Tibial nerve (tissue), 4 donors: ENCODE results near the gene WIPF3. TPM values are rescaled to one million over a fixed set of nuclear protein-coding genes. Genes with fewer than 3 reads are reported as not detected.

ENCODE experiments used
- DNase-seq, 2 donors: peaks; one replicate each; pipeline ENCODE4 v3.0.0-alpha.2; 2019; ENCODE audit warnings: low spot score in 2 of 2
- H3K27ac ChIP-seq, 4 donors: fragments of 200-600 bp; sonication (generic) in 3 of 4; one replicate each; pipeline ENCODE4 v1.5.1; 2017 to 2019; ENCODE audit warnings: mild to moderate bottlenecking in 1 of 4
- H3K27me3 ChIP-seq, 2 donors: fragments of 200-600 bp; sonication (generic) in 1 of 2; one replicate each; pipeline versions ENCODE4 v1.5.1 to v1.6.0; 2017 to 2019
- H3K36me3 ChIP-seq, 3 donors: fragments of 200-600 bp; sonication (generic); one replicate each; pipeline ENCODE4 v1.5.1; 2018 to 2019
- H3K4me1 ChIP-seq, 4 donors: fragments of 200-600 bp; sonication (generic) in 3 of 4; one replicate each; pipeline ENCODE4 v1.5.1; 2017 to 2019
- H3K4me3 ChIP-seq, 4 donors: fragments of 200-600 bp; sonication (generic) in 3 of 4; one replicate each; pipeline ENCODE4 v1.5.1; 2017 to 2019; ENCODE audit warnings: mild to moderate bottlenecking in 1 of 4, moderate library complexity in 1 of 4
- H3K9me3 ChIP-seq, 4 donors: fragments of 200-600 bp; sonication (generic) in 3 of 4; one replicate each; pipeline ENCODE4 v1.5.1; 2017 to 2019
- EP300 ChIP-seq, 2 donors: sonication (generic); formaldehyde crosslinking; IDR thresholded peaks; one replicate each; pipeline ENCODE4 v1.6.1; 2017; ENCODE audit warnings: antibody characterized with exemption in 2 of 2, mild to moderate bottlenecking in 1 of 2
- POLR2A ChIP-seq, 2 donors: fragments of 450-650 bp; IDR thresholded peaks; one replicate each; pipeline ENCODE4 v1.6.1; 2017; ENCODE audit warnings: antibody characterized with exemption in 2 of 2, mild to moderate bottlenecking in 2 of 2, moderate library complexity in 2 of 2
- WGBS, 2 donors: methylation state at CpG; one replicate each; pipeline ENCODE4 v1.1.5; 2018; 5-methylcytosine and 5-hydroxymethylcytosine counted together
- total RNA-seq, 4 donors: library from RNA; depleted of rRNA; stranded (reverse); fragments of >200 nt; gene quantifications; one replicate each; pipeline ENCODE4 v1.1.0, GENCODE V29; 2016
- TF ChIP-seq, protein P1 (sequence below), 5 experiments: fragments of 200-600 bp in 3 of 5; fragments of 450-650 bp in 2 of 5; sonication (generic) in 3 of 5; IDR thresholded peaks; one replicate each; pipeline ENCODE4 v1.5.1; 2016 to 2019; ENCODE audit warnings: antibody characterized with exemption in 5 of 5, mild to moderate bottlenecking in 3 of 5, moderate library complexity in 2 of 5

Gene WIPF3
- total RNA-seq, 4 donors from 2014 or later: 2.4 to 4.2 (median 3.7) TPM

DNA sequence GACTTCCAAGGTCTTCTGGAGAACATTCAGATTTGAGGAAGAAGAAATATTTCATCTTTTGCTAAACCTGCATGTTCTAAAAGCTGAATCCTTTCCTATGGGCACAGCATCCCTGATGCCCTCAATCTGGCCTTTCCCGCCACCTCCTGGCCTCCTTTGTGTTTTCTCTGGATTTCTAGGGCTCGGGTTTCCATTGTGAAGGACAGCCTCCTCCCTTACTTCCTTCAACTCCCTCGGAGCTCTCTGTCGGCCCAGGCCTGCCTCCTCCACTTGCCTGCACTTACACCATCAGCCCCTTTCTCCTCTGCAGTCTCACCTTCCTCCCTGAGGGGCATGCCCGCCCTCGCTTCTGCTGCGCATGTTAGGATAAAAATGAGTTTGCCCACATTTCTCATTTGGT lies 75.4 kb downstream of the WIPF3 start:
- Histone ChIP-seq H3K27me3 (peaks cover 0 to 6% of the 10 kb centered on the region in 2 donors), H3K4me1 (peaks cover 0 to 19% (median 0%) of the 10 kb centered on the region in 4 donors), H3K4me3 (no peak overlapping the region), H3K9me3 (no peaks in the 10 kb centered on the region), H3K36me3 (no peaks in the 10 kb centered on the region), H3K27ac (no peak overlapping the region)
- DNase-seq: no peak
- TF ChIP-seq, protein P1, sequence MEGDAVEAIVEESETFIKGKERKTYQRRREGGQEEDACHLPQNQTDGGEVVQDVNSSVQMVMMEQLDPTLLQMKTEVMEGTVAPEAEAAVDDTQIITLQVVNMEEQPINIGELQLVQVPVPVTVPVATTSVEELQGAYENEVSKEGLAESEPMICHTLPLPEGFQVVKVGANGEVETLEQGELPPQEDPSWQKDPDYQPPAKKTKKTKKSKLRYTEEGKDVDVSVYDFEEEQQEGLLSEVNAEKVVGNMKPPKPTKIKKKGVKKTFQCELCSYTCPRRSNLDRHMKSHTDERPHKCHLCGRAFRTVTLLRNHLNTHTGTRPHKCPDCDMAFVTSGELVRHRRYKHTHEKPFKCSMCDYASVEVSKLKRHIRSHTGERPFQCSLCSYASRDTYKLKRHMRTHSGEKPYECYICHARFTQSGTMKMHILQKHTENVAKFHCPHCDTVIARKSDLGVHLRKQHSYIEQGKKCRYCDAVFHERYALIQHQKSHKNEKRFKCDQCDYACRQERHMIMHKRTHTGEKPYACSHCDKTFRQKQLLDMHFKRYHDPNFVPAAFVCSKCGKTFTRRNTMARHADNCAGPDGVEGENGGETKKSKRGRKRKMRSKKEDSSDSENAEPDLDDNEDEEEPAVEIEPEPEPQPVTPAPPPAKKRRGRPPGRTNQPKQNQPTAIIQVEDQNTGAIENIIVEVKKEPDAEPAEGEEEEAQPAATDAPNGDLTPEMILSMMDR (IDR thresholded peaks at IDR 0.05): no peak
- no peak for TF ChIP-seq POLR2A (IDR thresholded peaks at IDR 0.05)
- 67 to 69% methylated on average over 7 of the region's 7 CpGs for WGBS, 2 donors

DNA sequence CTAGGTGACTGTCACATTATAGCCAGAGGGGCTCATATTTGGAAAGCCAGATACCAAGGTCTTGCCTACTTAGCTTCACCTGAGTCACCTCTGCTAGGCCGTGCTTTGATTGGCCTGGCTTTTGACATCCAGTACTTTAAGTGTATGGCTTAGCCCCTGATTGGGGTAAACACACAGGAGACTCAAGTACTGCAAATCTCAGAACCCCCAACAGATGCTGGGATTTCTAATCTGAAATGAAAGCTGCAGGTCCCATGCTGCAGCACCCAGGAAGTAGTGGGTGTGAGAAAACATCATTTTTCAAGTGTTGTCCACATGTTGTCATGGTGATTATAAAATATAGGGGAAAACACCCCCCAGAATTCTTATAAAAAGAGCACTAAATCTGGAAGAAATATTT lies 76.2 kb downstream of the WIPF3 start:
- no peak for TF ChIP-seq EP300 (IDR thresholded peaks at IDR 0.05)

DNA sequence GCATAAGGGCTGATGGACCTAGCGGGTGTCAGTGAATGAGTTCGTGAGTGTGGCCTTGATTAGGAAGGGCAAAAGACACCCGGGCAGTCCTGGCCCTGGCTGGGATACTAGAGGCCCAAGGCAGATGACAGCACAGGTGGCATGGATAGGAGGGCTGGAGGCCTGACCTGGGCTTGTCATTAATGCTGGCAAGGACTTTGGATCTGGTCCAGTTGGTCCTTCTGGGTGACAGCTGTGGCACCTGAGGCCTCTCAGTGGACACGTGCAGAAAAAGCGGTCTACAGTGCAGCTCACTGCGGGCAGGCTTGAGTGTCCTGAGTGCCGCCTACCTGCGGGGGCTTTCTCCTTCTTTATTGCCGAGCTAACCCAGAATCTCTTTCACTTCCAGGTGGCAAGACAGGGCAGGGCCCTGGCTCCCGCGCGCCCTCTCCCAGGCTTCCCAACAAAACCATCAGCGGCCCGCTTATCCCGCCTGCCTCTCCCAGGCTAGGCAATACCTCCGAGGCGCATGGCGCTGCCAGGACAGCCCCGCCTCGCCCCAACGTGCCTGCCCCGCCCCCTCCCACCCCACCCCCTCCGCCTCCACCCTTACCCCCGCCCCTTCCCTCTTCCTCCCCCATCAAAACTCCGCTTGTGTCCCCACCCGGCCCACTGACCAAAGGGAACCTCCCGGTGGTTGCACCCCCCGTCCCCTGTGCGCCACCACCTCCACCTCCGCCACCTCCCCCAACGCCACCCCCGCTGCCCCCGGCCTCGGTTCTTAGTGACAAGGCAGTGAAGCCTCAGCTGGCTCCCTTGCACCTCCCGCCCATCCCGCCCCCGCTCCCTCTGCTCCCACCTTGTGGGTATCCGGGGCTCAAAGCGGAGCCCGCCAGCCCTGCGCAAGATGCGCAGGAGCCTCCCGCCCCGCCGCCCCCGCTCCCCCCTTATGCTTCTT lies 77.4 kb downstream of the WIPF3 start:
- no peak overlapping the region for H3K27ac ChIP-seq
- no peaks in the 10 kb centered on the region for H3K9me3 ChIP-seq
- no peak for DNase-seq
- TF ChIP-seq, protein P1 (IDR thresholded peaks at IDR 0.05): no peak
- no peak for TF ChIP-seq EP300 (IDR thresholded peaks at IDR 0.05)
- TF ChIP-seq POLR2A (IDR thresholded peaks at IDR 0.05): no peak
- H3K4me3 ChIP-seq: peak overlapping the region in 2 of 4 donors; percentile 19 to 29
- peaks cover 0 to 6% of the 10 kb centered on the region in 2 donors for H3K27me3 ChIP-seq
- 27 to 44% methylated on average over 26 to 37 of the region's 46 CpGs for WGBS, 2 donors
- peaks cover 0 to 19% (median 0%) of the 10 kb centered on the region in 4 donors for H3K4me1 ChIP-seq
- H3K36me3 ChIP-seq: no peaks in the 10 kb centered on the region

More for the DNA sequence above, 76.2 kb downstream of the WIPF3 start:
- Histone ChIP-seq H3K27ac (no peak overlapping the region), H3K4me1 (peaks cover 0 to 19% (median 0%) of the 10 kb centered on the region in 4 donors), H3K4me3 (no peak overlapping the region), H3K36me3 (no peaks in the 10 kb centered on the region), H3K27me3 (peaks cover 0 to 6% of the 10 kb centered on the region in 2 donors), H3K9me3 (no peaks in the 10 kb centered on the region)
- no peak for DNase-seq
- 93 to 100% methylated on average over 1 of the region's 1 CpG for WGBS, 2 donors

DNA sequence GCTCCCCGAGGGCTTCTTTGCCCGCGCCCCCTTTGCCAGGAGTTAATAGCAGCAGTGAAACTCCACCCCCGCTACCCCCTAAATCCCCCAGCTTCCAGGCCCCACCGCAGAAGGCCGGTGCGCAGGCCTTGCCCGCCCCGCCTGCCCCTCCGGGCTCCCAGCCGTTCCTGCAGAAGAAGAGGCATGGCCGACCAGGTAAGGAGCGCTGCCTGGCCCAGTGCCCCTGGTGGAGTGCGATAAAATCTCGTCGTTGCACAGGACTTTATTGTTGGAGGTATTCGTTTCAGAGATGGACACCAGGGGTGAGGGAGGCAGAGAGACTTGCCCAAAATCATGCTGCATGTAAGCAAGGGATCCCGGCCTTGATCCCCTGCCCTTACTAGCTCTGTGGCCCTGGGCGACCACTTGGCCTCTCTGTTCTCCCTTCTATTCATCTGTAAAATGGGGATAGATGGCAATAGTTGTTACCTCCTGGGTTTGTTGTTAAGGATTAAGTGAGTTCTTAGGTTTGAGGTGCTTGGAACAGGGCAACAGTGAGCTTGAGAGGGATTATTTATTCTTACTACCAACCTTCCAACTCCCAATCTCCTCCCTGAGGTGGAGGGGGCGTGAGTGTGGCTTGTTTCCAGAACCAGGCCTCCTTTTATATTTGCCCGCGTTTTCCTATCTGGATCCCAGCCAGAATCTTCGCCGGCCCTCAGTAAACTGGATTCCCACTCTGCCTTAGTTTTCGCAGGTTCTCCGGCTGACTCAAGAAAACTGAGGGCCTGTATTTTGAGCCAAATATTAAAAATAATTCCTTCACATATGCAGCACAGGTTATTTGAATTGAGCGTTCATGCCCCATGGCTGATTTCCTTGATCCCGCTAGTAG lies 78.3 kb downstream of the WIPF3 start:
- no peak for DNase-seq
- H3K9me3 ChIP-seq: no peaks in the 10 kb centered on the region
- peak overlapping the region in 1 of 4 donors; percentile 29 for H3K4me3 ChIP-seq
- TF ChIP-seq, protein P1 (IDR thresholded peaks at IDR 0.05): no peak
- TF ChIP-seq EP300 (IDR thresholded peaks at IDR 0.05): no peak
- TF ChIP-seq POLR2A (IDR thresholded peaks at IDR 0.05): no peak
- 43 to 51% methylated on average over 22 to 27 of the region's 28 CpGs for WGBS, 2 donors
- no peaks in the 10 kb centered on the region for H3K36me3 ChIP-seq
- no peak overlapping the region for H3K27ac ChIP-seq
- peaks cover 0 to 19% (median 0%) of the 10 kb centered on the region in 4 donors for H3K4me1 ChIP-seq
- peaks cover 0 to 6% of the 10 kb centered on the region in 2 donors for H3K27me3 ChIP-seq

DNA sequence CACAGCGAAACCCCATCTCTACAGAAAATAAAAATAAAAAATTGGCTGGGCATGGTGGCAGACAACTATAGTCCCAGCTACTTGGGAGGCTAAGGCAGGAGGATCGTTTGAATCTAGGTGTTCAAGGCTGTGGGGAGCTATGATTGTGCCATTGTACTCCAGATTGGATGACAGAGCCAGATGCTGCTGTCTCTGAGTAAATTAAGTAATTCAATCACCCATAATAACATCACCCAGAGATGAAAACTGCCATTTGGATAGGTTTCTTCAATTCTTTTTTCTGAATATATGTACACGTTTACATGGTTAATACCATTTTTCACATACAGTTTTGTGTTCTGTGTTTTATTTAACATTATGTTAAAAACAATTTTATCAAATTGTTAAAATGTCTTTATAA lies 79.3 kb downstream of the WIPF3 start:
- WGBS, 2 donors: 92% methylated on average over 3 of the region's 3 CpGs
- DNase-seq: no peak
- no peak overlapping the region for H3K27ac ChIP-seq
- H3K9me3 ChIP-seq: no peaks in the 10 kb centered on the region
- H3K36me3 ChIP-seq: no peaks in the 10 kb centered on the region
- TF ChIP-seq, protein P1 (IDR thresholded peaks at IDR 0.05): no peak
- TF ChIP-seq POLR2A (IDR thresholded peaks at IDR 0.05) (no peak), EP300 (IDR thresholded peaks at IDR 0.05) (no peak)
- peaks cover 0 to 6% of the 10 kb centered on the region in 2 donors for H3K27me3 ChIP-seq
- H3K4me1 ChIP-seq: peaks cover 0 to 19% (median 0%) of the 10 kb centered on the region in 4 donors
- no peak overlapping the region for H3K4me3 ChIP-seq
